NCI-H460 (cell line): Measurements from ENCODE around the gene NCOA3. TPM values are rescaled to one million over a fixed set of nuclear protein-coding genes. Genes with fewer than 3 reads are reported as not detected.
A peak's percentile ranks its signal among the peaks of the same experiment; 100 is the strongest.
"Not testable (repeated sequence)": the region's sequence is repeated elsewhere in the genome, so short reads cannot be mapped to it uniquely, and the experiment has no call there.

Experiments
- DNase-seq: peaks from one replicate; pipeline ENCODE4 v3.0.0-alpha.2; 2016; ENCODE audit warnings: low read depth; ENCODE audit errors: extremely low read depth
- total RNA-seq: library from RNA; depleted of rRNA; stranded (reverse); fragments of >200 nt; shearing (Covaris generic); gene quantifications from 2 replicates; pipeline ENCODE4 v1.2.3, GENCODE V29; 2014

Gene NCOA3
- total RNA-seq, 1 experiment from 2014 or later: 58.1 TPM

DNA sequence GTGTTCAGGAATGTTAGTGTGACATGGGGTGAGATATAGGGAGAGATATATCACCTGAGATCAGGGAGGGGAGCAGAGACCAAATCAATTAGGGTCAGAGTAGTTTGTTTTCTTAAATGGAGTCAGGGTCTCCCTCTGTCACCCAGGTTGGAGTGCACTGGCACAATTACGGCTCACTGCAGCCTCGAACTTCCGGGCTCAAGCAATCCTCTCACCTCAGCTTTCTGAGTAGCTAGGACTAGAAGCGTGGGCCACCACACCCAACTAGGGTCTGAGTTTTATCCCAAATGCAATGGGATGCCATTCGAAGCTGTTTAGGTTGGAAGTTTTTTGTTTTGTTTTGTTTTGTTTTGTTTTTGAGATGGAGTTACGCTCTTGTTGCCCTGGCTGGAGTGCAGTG lies 3.1 kb upstream of the NCOA3 start:
- no peak for DNase-seq

GRCh38 chr20:47499053-47499452 lies 2.6 kb upstream of the NCOA3 start:
- no peak for DNase-seq

- DNase-seq: not testable (repeated sequence)
Observed at GRCh38 chr20:47500082-47500481, 1.6 kb upstream of the NCOA3 start.

DNA sequence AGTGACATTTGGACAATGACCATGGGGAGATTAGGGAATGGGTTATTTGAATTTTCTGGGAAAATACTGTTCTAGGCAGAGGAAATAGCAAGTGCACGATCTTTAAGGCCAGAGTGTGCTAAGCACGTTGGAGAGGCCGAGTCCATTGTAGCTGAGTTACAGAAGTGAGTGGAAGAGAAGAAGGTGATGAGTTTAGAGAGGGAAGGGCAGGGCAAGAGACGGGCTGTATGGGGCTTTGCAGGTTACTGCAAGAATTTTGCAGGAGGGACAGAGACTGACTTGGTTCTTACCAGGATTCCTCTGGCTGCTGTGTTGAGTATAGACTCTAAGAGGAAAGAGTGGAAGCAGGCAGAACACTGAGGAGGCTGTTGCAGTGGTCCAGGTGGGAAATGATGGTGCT lies 1.1 kb upstream of the NCOA3 start:
- DNase-seq: no peak

DNA sequence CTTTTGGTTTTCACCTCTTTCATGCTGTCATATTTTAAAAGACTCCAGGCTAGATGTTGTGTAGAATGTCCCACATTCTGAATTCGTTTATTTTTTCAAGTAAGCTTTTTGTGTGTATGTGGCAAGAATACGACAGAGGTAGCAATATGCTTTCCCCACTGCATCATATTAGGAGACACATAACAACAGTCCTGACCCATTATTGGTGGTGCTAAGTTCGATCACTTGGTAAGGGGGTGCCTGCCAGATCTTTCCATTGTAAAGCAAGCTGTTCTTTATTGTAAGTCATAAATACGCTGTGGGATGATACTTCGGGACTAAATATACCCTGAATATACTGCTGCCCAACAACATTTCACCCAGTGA lies 588 bp upstream of the NCOA3 start:
- peak; percentile 17 for DNase-seq

DNA sequence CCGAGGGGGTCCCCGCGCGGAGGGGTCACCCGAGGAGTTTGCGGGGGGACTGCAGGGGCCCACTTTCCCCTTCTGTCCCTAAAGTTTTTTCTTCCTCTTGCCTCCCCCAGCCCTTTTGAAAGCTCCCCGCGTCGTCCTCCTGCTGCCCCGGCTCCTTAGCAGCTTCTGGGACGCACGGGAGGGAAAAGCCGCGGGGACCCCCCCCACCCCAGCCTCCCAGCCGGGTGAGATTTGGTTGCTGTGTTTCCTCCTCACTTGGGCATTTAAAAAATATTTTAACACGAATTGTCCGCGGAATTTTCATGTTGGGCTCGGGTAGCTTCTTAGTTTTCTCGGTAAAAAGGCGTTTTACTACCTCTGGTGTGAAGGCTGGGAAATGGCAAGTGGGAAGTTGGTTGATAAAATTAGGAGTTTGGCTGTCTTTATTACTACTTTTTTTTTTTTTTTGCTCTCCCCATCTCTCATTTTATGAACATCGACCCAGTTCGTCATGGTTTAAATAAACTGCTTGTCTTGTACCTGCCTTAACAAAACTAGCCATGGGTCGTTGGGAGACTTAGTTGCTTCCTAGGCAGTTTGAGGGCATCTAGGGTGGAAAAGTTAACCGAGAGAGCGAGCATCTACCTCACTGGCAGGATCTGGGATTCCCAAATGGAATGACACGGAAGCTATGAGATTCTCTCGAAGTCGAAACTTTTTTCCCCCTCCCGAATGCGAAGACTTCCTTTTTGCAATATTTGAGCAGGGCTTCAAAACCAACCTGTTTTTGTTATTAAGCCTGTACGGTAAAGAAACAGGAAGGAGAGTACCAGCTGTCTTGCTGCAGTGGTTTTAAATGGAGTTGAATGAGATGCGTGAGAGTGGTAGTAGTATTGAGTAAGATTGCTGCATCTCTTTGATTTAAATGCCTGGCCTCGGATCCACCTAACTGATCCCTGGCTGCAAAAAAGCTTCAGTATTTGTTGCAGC lies 868 bp downstream of the NCOA3 start:
- peak; percentile 15 for DNase-seq

GRCh38 chr20:47503685-47504084 lies 2.0 kb downstream of the NCOA3 start:
- DNase-seq: no peak

DNA sequence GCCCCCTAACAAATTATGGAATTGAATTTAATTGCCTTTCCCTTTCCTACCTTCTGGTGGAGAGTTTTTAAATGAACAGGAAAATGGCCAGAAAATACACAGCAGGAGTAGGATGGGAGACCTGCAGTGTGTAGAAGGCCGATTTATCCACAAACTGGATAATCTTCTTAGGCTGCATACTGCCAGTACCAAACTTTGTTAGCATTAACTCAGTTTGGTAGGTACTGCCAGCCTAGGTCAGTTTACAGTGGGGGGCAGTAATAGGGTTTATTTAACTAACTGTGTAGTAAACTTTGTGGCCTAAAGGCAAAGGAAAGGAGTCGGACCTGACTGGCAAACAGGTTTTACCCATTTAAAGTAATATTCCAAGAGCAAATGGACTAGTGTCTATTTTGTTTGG lies 4.6 kb downstream of the NCOA3 start:
- DNase-seq: no peak

DNA sequence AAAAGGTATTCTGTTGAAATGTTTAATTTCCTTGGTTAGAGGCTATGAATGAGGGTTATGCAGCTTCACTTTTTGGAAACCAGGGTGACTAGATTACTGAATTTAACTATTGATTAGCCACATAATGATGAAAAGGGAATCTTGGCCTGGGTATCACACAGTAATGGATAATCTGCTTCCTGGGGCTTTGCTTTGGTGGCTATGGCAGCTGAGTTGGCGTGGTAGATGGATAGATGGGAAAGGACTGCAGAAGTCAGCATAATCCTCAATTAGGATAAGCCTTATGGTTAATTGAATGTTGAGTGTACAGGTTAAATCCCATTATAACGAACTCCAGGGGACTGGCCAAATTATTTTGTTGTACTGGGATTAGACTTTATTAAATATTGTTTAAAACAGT lies 5.2 kb downstream of the NCOA3 start:
- no peak for DNase-seq

DNA sequence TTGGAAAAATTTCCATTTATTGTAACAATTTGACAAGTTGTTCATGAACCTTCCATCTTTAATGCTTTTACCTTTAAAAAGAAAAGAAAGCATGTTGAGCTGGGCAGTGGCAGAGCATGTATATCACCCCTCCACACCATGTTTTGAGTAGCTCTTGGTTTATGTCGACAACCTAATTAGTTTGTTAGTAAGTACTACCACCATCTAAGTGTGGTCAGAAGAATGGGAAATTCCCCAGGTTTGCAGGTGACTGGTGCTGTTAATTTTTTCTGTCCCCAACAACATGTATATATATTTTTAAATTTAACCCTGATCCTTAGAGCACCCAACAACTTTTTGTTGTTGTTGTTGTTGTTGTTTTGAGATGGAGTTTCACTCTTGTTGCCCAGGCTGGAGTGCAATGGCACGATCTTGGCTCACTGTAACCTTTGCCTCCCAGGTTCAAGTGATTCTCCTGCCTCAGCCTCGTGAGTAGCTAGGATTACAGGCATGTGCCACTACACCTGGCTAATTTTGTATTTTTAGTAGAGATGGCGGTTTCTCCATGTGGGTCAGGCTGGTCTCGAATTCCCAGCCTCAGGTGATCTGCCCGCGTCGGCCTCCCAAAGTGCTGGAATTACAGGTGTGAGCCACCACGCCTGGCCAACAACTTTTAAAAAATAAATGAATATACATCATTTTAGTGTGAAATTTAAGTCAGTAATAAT lies 5.7 kb downstream of the NCOA3 start:
- not testable (repeated sequence) for DNase-seq

DNA sequence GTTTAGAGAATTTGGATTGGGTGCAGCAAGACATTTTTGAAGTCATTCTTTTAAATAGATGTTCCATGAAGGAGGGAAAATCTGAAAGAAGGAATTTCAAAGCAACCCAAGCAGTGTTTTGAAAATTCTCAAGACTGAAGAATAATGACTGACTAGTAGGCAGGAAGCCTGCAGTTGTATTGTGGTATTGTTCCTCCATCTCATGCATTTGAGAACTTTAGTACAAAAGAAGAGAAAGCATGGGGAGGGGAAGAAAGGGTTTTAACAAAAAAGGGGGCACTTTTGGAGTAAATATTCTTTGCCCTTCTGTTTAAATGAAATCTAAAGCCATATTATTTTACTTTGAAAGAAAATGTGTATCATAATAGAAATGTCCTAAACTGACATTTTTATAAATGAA lies 6.6 kb downstream of the NCOA3 start:
- no peak for DNase-seq

- DNase-seq: no peak
Observed at GRCh38 chr20:47509104-47509661, 7.5 kb downstream of the NCOA3 start.

DNA sequence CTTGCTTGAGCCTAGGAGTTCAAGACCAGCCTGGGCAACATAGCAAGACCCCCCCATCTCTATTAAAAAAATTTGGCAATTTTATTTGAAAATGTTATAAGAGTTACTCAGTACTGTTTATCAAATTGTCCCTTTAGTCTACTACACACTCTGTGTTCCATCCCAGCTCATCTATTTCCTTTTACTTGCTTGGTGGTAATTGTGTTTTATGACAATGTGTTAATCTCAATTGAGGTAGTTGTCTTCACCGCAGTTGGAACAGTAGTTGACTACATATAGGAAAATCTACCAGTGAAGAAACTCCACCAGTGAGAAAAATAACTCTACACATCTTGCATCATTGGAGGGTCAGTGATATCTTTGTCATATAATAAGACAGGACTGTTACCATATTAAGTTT lies 8.0 kb downstream of the NCOA3 start:
- DNase-seq: no peak

DNA sequence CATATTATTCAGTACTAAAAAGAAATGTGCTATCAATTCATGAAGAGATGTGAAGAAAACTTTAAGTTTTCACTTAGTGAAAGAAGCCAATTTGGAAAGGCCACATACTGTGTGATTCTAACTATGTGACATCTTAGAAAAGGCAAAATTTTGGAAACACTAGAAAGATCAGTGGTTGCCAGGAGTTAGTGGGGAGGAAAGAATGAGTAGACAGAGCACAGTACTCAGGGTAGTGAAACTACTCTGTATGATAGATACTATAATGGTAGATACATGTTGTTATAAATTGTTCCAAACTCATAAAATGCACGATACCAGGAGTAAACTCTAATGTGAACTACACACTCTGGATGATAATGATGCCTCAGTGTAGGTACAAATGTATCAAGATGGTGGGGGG lies 14.2 kb downstream of the NCOA3 start:
- DNase-seq: no peak

DNA sequence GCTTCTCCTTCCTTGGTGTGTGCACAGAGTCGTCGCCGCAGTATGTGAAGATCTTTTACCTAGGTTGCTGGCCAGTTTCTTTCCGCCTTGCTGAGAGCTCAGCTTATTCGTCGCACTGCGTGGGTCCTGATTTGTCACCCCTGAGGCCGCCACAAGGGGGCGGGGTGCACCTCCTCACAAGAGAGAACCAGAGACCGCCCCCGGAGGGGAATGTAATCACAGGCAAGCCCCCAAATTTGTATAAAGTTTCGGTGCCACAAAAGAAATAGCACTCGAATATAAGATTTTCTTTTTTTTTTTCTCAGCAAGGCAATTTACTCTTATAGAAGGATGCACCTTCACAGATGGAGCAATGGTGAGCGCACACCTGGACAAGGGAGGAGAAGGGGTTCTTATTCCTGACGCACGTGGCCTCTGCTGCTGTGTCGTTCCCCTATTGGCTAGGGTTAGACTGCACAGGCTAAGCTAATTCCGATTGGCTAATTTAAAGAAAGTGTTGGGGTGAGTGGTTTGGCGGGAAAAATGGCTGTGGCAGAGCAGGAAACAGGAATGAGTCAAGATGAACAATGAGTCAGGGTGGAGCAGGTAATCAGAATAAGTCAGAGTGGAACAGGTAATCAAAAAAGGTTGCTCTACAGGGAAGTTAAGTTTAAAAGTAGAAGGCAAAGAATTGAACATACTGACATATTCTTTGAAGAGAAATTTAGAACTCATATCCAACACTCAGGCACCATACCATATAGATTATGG lies 19.5 kb downstream of the NCOA3 start:
- no peak for DNase-seq

- DNase-seq: no peak
Observed at GRCh38 chr20:47524015-47524784, 22.5 kb downstream of the NCOA3 start.

DNA sequence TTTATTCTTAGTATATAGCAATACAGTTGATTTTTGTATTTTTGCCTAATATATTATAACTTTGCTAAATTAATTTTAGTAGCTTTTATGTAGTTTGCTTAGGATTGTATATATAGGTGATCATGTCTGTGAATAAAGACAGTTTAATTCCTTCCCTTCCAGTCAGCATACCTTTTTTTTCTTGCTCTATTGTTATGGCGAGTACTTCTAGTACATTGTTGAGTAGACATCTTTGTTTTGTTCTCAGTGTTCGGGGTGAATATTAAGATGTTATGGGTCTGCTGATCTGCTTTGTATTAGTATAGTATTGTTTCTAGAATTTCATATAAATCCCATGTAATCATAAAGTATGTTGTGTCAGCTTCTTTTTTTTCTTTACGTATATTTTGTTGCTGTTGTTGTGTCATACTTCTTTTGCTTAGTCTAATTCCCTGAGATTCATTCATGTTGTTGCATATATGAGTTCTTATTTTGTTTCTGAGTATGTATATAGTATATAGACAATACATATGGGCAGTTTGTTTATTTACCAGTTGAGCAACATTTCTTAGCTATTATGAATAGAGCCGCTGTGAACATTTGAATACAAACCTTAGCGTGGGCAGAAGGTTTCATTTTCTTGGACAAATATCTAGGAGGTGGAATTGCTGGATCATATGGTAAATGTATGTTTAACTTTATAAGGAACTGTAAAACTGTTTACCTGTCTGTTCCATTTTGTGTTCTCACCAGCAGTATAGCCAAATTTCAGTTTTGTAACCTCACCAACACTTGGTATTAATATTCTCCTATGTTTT lies 25.5 kb downstream of the NCOA3 start:
- DNase-seq: no peak

GRCh38 chr20:47529840-47530239 lies 28.2 kb downstream of the NCOA3 start:
- no peak for DNase-seq

- DNase-seq: no peak
Observed at GRCh38 chr20:47531458-47531857, 29.8 kb downstream of the NCOA3 start.
